GM19324 (cell line): ENCODE results near the gene ZFHX2.

Experiments used
- ATAC-seq: cut with Tn5 transposase; IDR thresholded peaks from one replicate; pipeline ENCODE4 v1.9.1; 2021; ENCODE audit warnings: mild to moderate bottlenecking, moderate library complexity; ENCODE audit not compliant: unreplicated experiment, low FRiP score

Gene ZFHX2

GRCh38 chr14:23573384-23574015 lies 21.9 kb upstream of the ZFHX2 start:
- no peak for ATAC-seq

- no peak for ATAC-seq
Observed at GRCh38 chr14:23572836-23573235, 21.3 kb upstream of the ZFHX2 start.

- ATAC-seq: no peak
Observed at GRCh38 chr14:23572524-23572828, 20.9 kb upstream of the ZFHX2 start.

- no peak for ATAC-seq
Observed at GRCh38 chr14:23571701-23572523, 20.3 kb upstream of the ZFHX2 start.

GRCh38 chr14:23570806-23571483 lies 19.4 kb upstream of the ZFHX2 start:
- ATAC-seq: no peak

- ATAC-seq: no peak
Observed at GRCh38 chr14:23569443-23570151, 18.0 kb upstream of the ZFHX2 start.

GRCh38 chr14:23568600-23569331 lies 17.2 kb upstream of the ZFHX2 start:
- no peak for ATAC-seq

GRCh38 chr14:23568021-23568599 lies 16.5 kb upstream of the ZFHX2 start:
- ATAC-seq: no peak

GRCh38 chr14:23567186-23568020 lies 15.8 kb upstream of the ZFHX2 start, which contains the start of gene AP1G2:
TSS of gene AP1G2 (minus strand) at chr14:23567791. CDS start at chr14:23567314, 477 bp downstream.
- ATAC-seq: peak; percentile 90

GRCh38 chr14:23566778-23567185 lies 15.2 kb upstream of the ZFHX2 start:
- peak; percentile 13 for ATAC-seq

- ATAC-seq: no peak
Observed at GRCh38 chr14:23566112-23566777, 14.7 kb upstream of the ZFHX2 start.

GRCh38 chr14:23565626-23566025 lies 14.1 kb upstream of the ZFHX2 start:
- ATAC-seq: no peak

GRCh38 chr14:23564876-23565275 lies 13.3 kb upstream of the ZFHX2 start:
- ATAC-seq: no peak

GRCh38 chr14:23564181-23564812 lies 12.7 kb upstream of the ZFHX2 start:
- no peak for ATAC-seq

- ATAC-seq: no peak
Observed at GRCh38 chr14:23563473-23564180, 12.1 kb upstream of the ZFHX2 start.

GRCh38 chr14:23562822-23563472 lies 11.4 kb upstream of the ZFHX2 start:
- no peak for ATAC-seq
